Sigmoid colon (tissue), 7 donors: ENCODE measurements around the gene SLC16A6. TPM values are rescaled to one million over a fixed set of nuclear protein-coding genes. Genes with fewer than 3 reads are reported as not detected.

Source experiments
- DNase-seq: peaks from one replicate; pipeline ENCODE4 v3.0.0-alpha.2; 2019
- H3K27ac ChIP-seq, 4 donors: fragments of 200-600 bp; sonication (generic); one replicate each; pipeline ENCODE4 v1.5.1; 2016 to 2019; ENCODE audit warnings: mild to moderate bottlenecking in 1 of 4
- H3K27me3 ChIP-seq, 3 donors: fragments of 200-600 bp; sonication (generic); one replicate each; pipeline ENCODE4 v1.5.1; 2019; ENCODE audit warnings: mild to moderate bottlenecking in 1 of 3
- H3K36me3 ChIP-seq, 4 donors: fragments of 200-600 bp; sonication (generic); one replicate each; pipeline ENCODE4 v1.5.1; 2016 to 2019
- H3K4me1 ChIP-seq, 4 donors: fragments of 200-600 bp; sonication (generic); one replicate each; pipeline ENCODE4 v1.5.1; 2017 to 2019
- H3K4me3 ChIP-seq, 4 donors: fragments of 200-600 bp; sonication (generic); one replicate each; pipeline ENCODE4 v1.5.1; 2017 to 2019; ENCODE audit warnings: mild to moderate bottlenecking in 2 of 4, moderate library complexity in 1 of 4
- H3K9me3 ChIP-seq, 4 donors: fragments of 200-600 bp in 3 of 4; sonication (generic) in 3 of 4; one replicate each; pipeline versions ENCODE4 v1.5.1 to v1.6.1; 2013 to 2019
- EP300 ChIP-seq, 4 donors: sonication (generic); formaldehyde crosslinking; IDR thresholded peaks; one replicate each; pipeline ENCODE4 v1.6.1; 2017; ENCODE audit warnings: antibody characterized with exemption in 4 of 4
- POLR2A ChIP-seq, 2 donors: fragments of 450-650 bp; IDR thresholded peaks; one replicate each; pipeline ENCODE4 v1.6.1; 2016; ENCODE audit warnings: antibody characterized with exemption in 2 of 2, mild to moderate bottlenecking in 2 of 2, moderate library complexity in 2 of 2
- POLR2AphosphoS5 ChIP-seq, 4 donors: sonication (generic); formaldehyde crosslinking; IDR thresholded peaks; one replicate each; pipeline ENCODE4 v1.6.1; 2017; ENCODE audit warnings: antibody characterized with exemption in 4 of 4
- WGBS, 2 donors: extraction: QIAGEN DNeasy Blood & Tissue Kit; methylation state at CpG; one replicate each; pipeline ENCODE4 v1.1.7; 2013; 5-methylcytosine and 5-hydroxymethylcytosine counted together
- intact Hi-C: fragments of 100-400 bp; cut with DNase I; formaldehyde crosslinking; loops from one replicate; pipeline ENCODE4 v1.15.1; 2023
- polyA plus RNA-seq, 3 donors: library from polyadenylated mRNA; stranded (reverse); fragments of 200-250 nt; gene quantifications; one replicate each; pipeline ENCODE4 v1.2.3, GENCODE V29; 2013
- total RNA-seq, 4 donors: library from RNA; depleted of rRNA; stranded (reverse); fragments of >200 nt; gene quantifications; one replicate each; pipeline ENCODE4 v1.1.0, GENCODE V29; 2016
- TF ChIP-seq, protein P1 (sequence below), 4 experiments: fragments of 450-650 bp in 3 of 4; fragments of 200-600 bp in 1 of 4; IDR thresholded peaks; one replicate each; pipeline ENCODE4 v1.5.1; 2016 to 2019; ENCODE audit warnings: antibody characterized with exemption in 4 of 4, mild to moderate bottlenecking in 3 of 4, moderate library complexity in 2 of 4
- donor health status: healthy with polysubstance abuse.
- donor health status: Bipolar disorder and iron deficiency.
- donor health status: healthy.

The SLC16A6 gene
- total and polyA plus RNA-seq, 7 donors: 0.14 to 2.1 (median 0.67) TPM; not detected in 4

GRCh38 chr17:68246271-68247028 is 44.5 kb downstream of the SLC16A6 start:
- Histone ChIP-seq H3K27ac (peak overlapping the region; percentile 95 to 99 (median 98)), H3K36me3 (peaks cover 0 to 15% (median under 1%) of the 10 kb centered on the region in 4 donors), H3K27me3 (no peaks in the 10 kb centered on the region), H3K9me3 (no peaks in the 10 kb centered on the region), H3K4me1 (peaks cover 0 to 21% (median 11%) of the 10 kb centered on the region in 4 donors), H3K4me3 (peak overlapping the region in 2 of 4 donors; percentile 80 to 91)
- 90 to 91% methylated on average over 24 of the region's 24 CpGs for WGBS, 2 donors
- intact Hi-C loops: loop anchor here (5.0 kb wide), 2 partner anchors 211 to 266 kb away; partner anchors contain the start of genes PRKAR1A and WIPI1
- DNase-seq: no peak
- TF ChIP-seq POLR2AphosphoS5 (IDR thresholded peaks at IDR 0.05) (no peak), POLR2A (IDR thresholded peaks at IDR 0.05) (no peak), EP300 (IDR thresholded peaks at IDR 0.05) (no peak)
- TF ChIP-seq, protein P1, sequence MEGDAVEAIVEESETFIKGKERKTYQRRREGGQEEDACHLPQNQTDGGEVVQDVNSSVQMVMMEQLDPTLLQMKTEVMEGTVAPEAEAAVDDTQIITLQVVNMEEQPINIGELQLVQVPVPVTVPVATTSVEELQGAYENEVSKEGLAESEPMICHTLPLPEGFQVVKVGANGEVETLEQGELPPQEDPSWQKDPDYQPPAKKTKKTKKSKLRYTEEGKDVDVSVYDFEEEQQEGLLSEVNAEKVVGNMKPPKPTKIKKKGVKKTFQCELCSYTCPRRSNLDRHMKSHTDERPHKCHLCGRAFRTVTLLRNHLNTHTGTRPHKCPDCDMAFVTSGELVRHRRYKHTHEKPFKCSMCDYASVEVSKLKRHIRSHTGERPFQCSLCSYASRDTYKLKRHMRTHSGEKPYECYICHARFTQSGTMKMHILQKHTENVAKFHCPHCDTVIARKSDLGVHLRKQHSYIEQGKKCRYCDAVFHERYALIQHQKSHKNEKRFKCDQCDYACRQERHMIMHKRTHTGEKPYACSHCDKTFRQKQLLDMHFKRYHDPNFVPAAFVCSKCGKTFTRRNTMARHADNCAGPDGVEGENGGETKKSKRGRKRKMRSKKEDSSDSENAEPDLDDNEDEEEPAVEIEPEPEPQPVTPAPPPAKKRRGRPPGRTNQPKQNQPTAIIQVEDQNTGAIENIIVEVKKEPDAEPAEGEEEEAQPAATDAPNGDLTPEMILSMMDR (IDR thresholded peaks at IDR 0.05): no peak

- H3K4me1 ChIP-seq: no peaks in the 10 kb centered on the region
- DNase-seq: no peak
- no peak overlapping the region for H3K4me3 ChIP-seq
- WGBS, 2 donors: 73 to 76% methylated on average over 4 of the region's 4 CpGs
- no peaks in the 10 kb centered on the region for H3K36me3 ChIP-seq
- no peaks in the 10 kb centered on the region for H3K27me3 ChIP-seq
- no peaks in the 10 kb centered on the region for H3K9me3 ChIP-seq
- TF ChIP-seq, protein P1 (IDR thresholded peaks at IDR 0.05): no peak
- TF ChIP-seq POLR2A (IDR thresholded peaks at IDR 0.05) (no peak), EP300 (IDR thresholded peaks at IDR 0.05) (no peak), POLR2AphosphoS5 (IDR thresholded peaks at IDR 0.05) (no peak)
- intact Hi-C loops: no loop called here
- H3K27ac ChIP-seq: peak overlapping the region in 1 of 4 donors; percentile 8
Observed at GRCh38 chr17:68239632-68240366, 51.1 kb downstream of the SLC16A6 start.

DNA sequence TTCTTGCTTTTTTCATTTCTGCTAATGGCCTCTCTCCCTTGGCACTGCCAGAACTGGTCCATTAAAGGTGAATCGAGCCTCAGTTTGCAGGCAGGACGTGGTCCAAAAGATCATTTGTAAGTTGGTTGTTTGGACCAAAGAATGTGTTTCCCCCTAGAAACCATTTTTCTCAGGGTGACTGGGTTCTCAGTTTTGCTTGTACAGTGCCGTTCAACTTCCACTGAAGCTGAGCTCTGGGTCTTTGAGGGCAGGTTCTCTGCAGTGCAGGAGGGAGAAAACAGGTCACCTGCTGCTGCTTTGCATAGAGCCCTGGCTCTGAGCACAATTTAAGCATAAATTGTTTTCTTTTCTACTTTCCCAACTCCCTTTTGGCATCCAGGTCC is 52.1 kb downstream of the SLC16A6 start:
- no peak overlapping the region for H3K4me3 ChIP-seq
- H3K27ac ChIP-seq: peak overlapping the region in 2 of 4 donors; percentile 8 to 18
- no peaks in the 10 kb centered on the region for H3K4me1 ChIP-seq
- TF ChIP-seq, protein P1 (IDR thresholded peaks at IDR 0.05): no peak
- no peak for TF ChIP-seq POLR2AphosphoS5 (IDR thresholded peaks at IDR 0.05)
- no peak for TF ChIP-seq EP300 (IDR thresholded peaks at IDR 0.05)
- no peak for TF ChIP-seq POLR2A (IDR thresholded peaks at IDR 0.05)
- intact Hi-C loops: no loop called here
- WGBS, 2 donors: 57 to 79% methylated on average over 3 of the region's 3 CpGs
- DNase-seq: no peak
- H3K9me3 ChIP-seq: no peaks in the 10 kb centered on the region
- H3K36me3 ChIP-seq: no peaks in the 10 kb centered on the region
- no peaks in the 10 kb centered on the region for H3K27me3 ChIP-seq

- Histone ChIP-seq H3K36me3 (no peaks in the 10 kb centered on the region), H3K9me3 (no peaks in the 10 kb centered on the region), H3K4me1 (no peaks in the 10 kb centered on the region), H3K4me3 (no peak overlapping the region), H3K27me3 (no peaks in the 10 kb centered on the region), H3K27ac (peak overlapping the region in 3 of 4 donors; percentile 22 to 65 (median 58))
- no peak for DNase-seq
- intact Hi-C loops: no loop called here
- TF ChIP-seq POLR2AphosphoS5 (IDR thresholded peaks at IDR 0.05) (no peak), POLR2A (IDR thresholded peaks at IDR 0.05) (no peak), EP300 (IDR thresholded peaks at IDR 0.05) (no peak)
- TF ChIP-seq, protein P1 (IDR thresholded peaks at IDR 0.05): no peak
- 32 to 45% methylated on average over 3 of the region's 3 CpGs for WGBS, 2 donors
Observed at GRCh38 chr17:68238164-68238870, 52.6 kb downstream of the SLC16A6 start.
